C4-2B (cell line): Measurements from ENCODE around the gene PDZD2.

Source experiments
- CTCF ChIP-seq: fragments of 450-650 bp; conservative IDR thresholded peaks from 2 replicates; pipeline ENCODE4 v1.5.1; 2017; ENCODE audit warnings: mild to moderate bottlenecking
- ZFX ChIP-seq: fragments of 450-650 bp; IDR thresholded peaks from 2 replicates; pipeline ENCODE4 v1.6.1; 2017

DNA sequence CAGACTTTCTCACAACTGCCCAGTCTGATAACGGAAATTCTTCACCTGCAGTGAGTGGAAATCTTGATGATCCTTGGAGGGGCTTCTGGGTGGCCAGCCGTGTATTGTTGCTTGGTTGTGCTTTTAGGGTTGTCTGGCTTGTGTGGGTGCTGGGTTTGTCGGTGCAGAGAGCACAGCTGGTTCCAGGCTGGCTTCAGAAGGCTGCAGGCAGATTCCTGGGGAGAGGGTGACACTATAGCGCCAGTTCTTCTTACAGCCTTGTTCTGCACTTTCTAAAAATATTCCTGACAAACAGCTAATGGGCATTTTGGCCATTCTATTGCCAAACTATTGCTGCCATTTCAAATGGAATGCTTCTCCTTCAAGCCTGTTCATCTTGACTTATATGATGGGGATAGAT is 99.3 kb downstream of the PDZD2 start:
- no peak for TF ChIP-seq CTCF
- no peak for TF ChIP-seq ZFX
